GM19043 (cell line): ENCODE measurements around the gene TACC2.

Experiments
- ATAC-seq: cut with Tn5 transposase; IDR thresholded peaks from one replicate; pipeline ENCODE4 v1.9.1; 2021; ENCODE audit warnings: low read depth; ENCODE audit not compliant: unreplicated experiment

Gene TACC2

DNA sequence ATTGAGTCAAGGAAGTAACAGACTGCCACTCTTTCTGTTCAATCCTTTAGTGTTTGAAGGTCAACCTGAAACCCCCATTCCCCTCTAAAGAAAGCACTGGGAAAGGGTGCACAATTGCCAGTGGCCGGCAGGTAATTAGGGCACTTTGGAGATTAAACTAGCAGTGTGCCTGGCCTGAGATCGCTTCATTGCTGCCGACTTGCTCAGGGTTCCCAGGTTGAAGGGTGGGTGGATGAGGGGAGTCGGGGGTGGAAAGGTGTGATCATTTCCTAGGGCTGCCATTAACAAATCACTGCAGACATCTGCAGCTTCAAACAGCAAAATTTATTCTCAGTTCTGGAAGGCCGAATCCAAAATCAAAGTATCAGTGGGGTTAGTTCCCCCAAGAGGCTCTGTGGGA is 265.9 kb downstream of the TACC2 start:
- no peak for ATAC-seq

GRCh38 chr10:122255509-122256301 is 266.7 kb downstream of the TACC2 start:
- no peak for ATAC-seq

- no peak for ATAC-seq
Observed at GRCh38 chr10:122257041-122257440, 268.1 kb downstream of the TACC2 start.

GRCh38 chr10:122258136-122259074 is 269.4 kb downstream of the TACC2 start:
- no peak for ATAC-seq

DNA sequence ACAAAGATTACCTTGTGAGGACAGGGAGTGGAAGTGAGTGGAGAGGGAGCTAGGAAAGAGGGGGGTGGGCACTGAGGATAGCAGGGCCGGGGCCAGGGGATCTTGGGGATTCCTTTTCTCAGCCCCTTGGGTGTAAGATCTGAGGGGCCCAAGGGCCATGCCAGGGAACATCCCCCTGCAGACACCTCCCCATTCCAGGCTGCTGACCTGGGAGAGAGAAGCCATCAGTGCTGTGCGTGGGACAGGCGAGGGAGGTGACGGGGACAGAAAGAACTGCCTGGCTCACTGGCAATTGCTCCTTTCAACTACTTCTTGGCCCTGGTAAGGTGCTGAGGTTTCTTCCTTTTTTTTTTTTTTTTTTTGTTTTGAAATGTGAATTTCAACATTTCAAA is 270.1 kb downstream of the TACC2 start:
- ATAC-seq, result no peak

DNA sequence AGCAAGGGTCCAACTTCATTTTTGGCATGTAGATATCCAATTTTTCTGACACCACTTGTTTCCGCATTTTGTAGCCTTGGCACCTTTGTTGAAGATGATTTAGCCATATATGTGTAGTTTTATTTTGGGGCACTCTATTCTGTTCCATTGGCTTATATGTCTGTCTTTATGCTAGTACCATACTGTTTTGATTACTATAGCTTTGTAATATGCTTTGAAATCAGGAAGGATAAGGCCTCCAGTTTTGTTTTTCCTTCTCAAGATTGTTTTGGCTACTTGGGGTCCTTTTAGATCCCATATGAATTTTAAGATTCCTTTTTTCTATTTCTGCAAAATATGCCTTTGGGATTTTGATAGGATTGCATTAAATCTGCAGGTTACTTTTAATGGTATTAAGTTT is 272.6 kb downstream of the TACC2 start:
- ATAC-seq, result no peak

- ATAC-seq, result no peak
Observed at GRCh38 chr10:122263971-122264370, 275.0 kb downstream of the TACC2 start.

- ATAC-seq, result no peak
Observed at GRCh38 chr10:122264436-122264835, 275.5 kb downstream of the TACC2 start.

GRCh38 chr10:122264931-122265330 is 276.0 kb downstream of the TACC2 start:
- no peak for ATAC-seq

DNA sequence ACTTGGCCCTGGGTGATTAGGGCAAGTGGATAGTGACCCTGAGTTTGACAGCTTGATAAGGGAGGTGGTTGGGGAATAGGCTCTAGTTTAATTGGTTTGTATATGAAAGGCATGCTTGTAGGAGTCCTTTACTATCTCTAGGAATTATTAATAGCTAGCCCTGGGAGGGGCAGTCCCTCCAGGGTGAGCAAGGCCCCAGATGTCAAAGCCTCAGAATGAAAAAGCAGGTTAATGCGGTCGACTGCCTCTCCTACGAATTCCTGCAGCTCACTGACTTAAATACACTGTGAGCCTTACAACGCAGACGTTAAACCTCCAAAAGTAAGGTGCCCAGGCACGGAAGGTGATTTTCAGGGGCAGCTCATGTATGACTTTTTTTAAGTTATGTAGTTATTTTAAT is 276.9 kb downstream of the TACC2 start:
- ATAC-seq, result no peak

DNA sequence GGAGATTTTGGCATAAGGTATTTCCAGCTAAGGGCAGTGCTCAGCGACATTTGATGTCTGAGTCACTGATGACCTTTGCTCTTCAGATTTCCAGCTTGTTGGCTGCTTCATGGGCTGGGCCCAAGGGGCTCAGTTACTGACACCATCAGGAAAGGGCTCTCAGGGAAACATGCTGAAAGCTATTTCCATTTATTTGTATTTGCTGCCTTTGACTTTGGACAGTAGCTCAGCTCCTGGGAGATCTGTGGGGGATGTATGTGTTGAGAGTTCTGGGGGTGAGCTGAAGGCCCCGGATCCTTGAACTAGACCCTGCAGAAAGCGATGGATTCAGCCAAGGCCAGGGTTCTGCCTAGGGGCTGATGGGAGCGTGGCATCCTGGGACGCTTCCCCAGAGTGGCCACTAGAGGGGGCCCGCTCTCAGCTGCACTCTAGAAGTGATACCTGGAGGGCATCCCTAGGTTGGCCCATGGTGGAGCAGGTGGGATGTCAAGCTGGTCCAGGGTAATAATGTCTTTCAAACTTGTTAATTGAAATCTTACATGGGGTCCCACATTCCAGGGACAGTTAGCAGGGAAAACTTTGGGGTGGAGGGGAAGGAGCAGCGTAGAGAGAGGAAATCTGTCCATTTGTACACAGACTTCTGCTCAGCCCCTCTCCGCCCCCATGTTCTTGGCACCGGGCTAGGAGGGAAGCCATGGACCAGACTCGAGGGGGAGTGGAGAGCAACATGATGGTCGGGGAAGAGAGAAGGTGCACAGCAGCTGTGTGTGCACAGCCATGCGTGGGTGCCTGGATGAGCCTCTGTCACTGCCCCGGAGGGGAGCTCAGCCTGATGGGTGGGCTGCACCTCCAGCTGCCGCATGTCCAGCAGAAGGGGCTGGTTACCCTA is 279.1 kb downstream of the TACC2 start:
- ATAC-seq, result peak; percentile 86

DNA sequence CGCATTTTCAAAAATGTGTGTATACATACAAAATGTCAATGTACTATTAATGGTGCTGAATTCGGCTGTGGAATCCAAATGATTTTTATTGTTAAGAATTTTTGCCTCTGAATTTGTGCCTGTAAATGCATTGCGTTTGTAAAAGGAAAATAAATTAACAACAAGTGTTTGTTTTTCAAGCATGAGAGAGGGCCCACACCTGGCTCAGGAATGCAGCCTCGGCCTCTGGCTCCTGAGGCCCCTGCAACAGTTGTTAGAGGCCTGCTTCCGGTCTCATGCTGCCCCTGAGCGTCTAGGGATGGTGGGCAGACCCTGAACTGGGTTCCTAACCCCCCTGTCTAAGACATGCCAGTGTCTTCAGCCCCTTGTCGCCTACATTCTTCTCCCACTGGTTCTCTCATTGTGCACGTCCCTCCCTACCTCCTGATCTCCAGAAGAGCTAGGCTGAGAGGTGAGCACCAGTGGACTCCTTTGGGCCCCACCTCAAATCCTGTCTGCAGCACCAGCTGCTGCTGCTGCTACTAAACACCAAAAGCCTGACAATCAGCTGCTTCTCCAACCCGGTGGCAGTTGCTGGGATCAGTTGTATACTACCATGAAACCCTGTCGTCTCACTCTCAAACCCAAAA is 280.2 kb downstream of the TACC2 start:
- ATAC-seq, result no peak

- ATAC-seq, result no peak
Observed at GRCh38 chr10:122271076-122271475, 282.1 kb downstream of the TACC2 start, which contains the start of gene BTBD16. BTBD16 (plus strand) TSS chr10:122271296; CDS start chr10:122275082, 3,786 bp downstream.

- ATAC-seq, result no peak
Observed at GRCh38 chr10:122273966-122274545, 285.1 kb downstream of the TACC2 start.

- ATAC-seq, result no peak
Observed at GRCh38 chr10:122276611-122277208, 287.7 kb downstream of the TACC2 start.

DNA sequence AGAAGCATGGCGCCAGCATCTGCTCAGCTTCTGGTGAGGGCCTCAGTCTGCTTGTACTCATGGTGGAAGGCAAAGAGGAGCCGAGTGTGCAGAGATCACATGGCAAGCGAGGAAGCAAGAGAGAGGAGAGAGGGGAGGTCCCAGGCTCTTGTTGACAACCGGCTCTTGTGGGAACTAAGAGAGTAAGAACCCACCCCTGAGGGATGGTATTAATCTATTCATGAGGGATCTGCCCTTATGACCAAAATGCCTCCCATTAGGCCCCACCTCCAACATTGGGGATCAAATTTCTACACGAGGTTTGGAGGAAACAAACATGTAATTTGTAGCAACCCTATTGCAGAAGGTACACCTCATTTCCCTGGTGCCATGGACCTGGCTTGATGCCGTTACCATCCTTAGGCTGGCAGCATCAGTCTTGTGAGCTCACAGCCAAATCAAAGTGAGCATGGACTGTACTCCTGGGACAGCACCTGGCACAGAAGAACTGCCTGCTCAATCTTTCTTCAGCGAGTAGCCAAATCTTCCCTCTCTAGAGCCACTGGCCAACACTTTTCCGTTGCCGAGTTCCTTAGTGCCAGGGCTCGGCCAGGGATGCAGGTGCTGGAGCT is 288.7 kb downstream of the TACC2 start:
- ATAC-seq, result no peak

GRCh38 chr10:122279725-122280141 is 290.8 kb downstream of the TACC2 start:
- no peak for ATAC-seq

GRCh38 chr10:122280156-122280555 is 291.2 kb downstream of the TACC2 start:
- ATAC-seq, result no peak
